GM19351 (cell line): ENCODE data around the gene HTR7.

Experiments used
- ATAC-seq: cut with Tn5 transposase; IDR thresholded peaks from one replicate; pipeline ENCODE4 v1.9.1; 2021; ENCODE audit warnings: mild to moderate bottlenecking, moderate library complexity; ENCODE audit not compliant: unreplicated experiment

The HTR7 gene

DNA sequence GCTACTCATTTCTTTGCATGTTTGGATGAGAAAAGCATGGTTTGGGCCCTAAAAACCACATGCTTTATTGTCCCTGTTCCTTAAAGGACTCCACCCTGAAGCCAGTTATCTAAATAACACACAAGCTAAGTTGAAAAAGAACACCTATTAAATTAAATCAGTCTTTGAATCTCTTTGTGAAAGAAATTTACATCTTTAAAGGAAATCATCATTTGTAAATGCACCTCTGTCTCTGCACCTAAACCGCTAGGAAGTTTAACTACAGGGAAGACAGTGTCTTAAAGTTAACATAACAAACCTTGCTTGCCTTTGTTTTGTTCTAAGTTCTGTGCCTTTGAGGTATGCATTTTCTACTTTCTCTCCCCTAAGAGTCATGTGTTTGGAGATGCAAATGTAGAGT lies 52.6 kb downstream of the HTR7 start:
- ATAC-seq: no peak

DNA sequence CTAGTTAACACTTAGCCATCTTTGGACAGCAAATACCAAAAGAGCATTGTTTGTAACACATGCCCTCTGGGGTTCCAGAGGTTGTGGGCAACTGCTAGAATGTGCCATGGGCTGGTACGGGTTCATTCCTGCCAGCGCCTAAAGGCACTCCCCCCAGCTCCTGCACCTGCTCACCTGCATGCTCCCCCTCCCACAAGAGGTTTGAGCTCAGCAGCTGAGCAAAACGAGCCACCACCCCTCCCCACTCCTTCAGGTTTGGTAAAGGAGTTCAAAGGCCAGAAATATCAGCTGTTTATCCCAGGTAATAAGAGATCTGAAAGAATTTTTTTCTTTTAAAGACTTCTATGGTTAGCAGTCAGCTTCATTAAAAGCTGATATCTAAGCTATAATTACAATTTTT lies 53.5 kb downstream of the HTR7 start:
- ATAC-seq: no peak

DNA sequence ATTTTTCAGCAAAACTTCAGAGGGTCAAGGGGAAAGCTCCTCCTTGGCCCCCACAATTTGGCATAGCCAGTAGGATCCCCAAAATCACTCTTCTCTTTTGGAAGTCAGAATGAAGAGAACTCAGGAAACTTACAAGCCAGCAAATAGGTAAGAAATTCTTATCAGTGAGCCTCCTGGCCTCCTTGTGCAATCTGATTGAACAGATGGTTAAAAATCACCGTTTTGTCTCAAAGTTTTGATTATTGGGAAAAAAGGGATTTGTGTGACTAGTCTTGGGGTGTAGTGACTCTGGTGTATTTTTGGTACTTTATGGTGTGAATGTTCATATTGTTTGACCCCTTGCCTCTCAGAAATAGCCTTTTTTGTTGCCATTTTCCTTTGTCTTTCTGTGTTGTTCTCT lies 56.2 kb downstream of the HTR7 start:
- no peak for ATAC-seq

DNA sequence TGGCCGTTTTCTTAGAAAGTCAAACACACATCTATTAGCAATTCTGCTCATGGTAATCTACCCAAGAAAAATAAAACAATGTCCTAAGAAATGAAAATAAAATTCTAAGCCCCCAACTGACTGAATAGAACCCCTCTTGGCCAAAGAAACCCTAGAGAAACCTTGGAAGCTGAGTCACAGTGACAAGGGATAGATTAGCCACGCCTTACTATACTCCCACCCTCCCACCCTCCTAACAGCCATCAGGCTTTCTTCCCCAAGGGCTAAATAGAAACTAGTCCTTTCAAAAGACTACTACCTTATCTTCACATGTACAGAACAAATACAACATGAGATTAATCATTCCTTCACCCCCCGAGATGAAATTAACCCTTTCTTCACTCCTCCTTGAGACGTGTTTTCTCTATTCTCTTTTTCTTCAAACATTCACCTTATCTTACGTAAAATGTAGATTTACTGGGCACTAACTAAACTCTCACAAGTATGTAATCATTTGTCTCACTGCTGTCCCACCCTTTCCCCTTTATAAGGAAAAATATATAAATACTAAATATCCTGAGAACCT lies 57.5 kb downstream of the HTR7 start:
- no peak for ATAC-seq

DNA sequence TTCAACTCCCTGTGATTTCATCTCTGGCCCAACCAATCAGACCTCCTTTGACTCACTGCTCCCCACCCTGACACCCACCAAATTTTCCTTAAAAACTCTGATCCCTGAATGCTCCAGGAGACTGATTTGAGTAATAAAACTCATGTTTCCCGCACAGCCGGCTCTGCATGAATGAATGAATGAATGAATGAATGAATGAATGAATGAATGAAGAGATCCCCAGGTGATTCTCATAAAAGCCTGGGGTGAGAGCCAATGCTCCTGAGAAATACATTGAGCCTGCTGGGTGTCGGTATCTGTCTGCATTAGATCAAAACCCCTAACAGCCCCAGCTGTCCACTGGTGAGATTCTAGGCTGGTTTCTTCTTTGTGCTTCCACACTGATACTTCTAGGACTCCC lies 58.7 kb downstream of the HTR7 start:
- ATAC-seq: no peak

DNA sequence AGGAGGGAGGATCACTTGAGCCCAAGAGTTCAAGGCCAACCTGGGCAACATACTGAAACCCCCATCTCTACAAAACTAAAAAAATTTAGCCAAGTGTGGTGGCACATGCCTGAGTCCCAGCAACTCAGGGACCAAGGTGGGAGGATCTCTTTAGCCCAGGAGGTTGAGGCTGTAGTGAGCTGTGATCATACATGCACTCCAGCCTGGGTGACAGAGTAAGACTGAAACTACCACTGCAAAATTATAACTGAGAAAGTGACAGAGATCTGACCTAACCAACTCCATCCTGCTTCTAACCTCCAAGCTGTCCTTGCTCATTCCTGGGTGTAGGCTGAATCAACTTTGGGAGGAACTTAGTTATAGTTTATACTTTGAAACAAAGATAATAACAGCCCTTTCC lies 59.4 kb downstream of the HTR7 start:
- no peak for ATAC-seq

DNA sequence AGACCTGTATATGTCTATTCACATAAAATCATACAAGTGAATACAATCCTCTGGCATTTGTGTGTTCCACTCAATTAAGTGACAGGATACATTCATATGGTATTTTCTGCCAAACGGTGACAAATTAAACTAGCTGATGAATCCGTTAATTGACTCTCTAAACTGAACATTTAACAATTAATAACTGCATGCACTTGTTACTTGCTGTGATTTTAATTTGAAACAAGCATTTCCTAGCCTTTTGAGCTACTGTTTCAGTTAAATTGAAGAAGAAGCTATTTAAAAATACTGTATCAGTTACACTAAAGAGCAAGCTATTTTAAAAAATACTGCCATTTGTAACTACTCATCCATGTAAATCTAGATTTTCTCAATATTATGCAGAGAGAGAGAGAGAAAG lies 67.4 kb downstream of the HTR7 start:
- no peak for ATAC-seq

DNA sequence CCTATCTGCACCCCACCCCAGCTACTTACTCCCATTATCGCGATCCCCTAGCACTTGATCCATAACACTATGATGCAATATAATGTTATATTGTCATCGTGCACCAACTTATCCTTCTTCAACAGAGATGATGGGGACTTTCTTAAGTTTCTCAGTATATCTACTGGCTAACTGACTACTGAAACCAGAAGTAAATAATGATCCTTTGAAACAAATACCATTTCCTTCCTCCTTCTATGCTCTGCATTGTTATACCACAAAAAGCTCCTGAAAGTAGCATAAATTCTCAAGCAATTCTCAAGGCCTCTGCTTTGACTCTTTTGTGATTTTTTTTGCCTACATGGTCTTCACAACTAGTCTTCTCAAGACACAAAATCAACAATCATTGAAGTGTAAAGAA lies 68.9 kb downstream of the HTR7 start:
- peak; percentile 82 for ATAC-seq

DNA sequence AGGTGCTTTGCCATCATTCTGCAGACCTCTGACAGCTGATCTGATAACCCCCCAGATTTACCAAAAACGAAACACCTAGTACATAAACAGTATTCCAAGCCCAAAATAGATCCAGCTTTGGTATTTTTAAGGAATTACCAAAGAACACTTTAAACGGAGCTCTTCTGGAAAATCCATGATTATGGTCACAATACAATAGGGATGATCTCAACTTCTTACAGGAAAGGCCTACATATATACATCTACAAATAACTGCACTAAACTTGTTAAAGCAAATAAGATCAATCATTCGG lies 69.7 kb downstream of the HTR7 start:
- ATAC-seq: no peak

DNA sequence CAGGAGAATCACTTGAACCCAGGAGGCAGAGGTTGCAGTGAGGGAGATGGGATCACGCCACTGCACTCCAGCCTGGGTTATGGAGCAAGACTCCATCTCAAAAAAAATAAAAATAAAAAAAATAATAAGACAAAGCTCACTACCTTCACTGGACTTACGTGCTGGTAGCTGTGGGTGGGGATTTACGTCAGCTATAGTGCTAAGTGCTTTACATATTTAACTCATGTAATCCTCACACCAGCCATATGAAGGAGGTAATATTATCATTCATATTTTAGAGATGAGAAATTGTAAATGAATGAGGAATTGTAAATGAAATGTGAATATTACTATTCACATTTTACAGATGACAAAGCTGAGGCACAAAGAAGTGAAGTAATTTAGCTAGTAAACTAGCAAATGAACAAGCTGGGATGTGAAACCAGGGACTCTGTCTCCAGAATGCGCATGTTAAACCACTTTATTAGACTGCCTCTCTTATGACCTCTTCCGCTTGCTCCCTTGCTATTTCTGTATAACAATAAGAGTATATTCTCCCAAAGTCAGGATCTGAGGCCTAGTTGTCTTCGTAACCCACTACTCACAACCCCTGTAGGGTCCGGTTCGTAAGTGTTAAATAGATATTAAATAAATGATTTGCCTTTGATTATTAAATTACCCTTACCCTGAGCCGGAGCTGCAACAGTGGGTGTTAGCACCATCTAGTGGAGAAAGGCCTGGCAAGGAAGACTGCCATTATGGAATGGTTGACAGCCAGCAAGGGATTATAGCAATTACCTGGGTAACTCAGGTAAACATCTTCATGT lies 70.2 kb downstream of the HTR7 start:
- no peak for ATAC-seq

DNA sequence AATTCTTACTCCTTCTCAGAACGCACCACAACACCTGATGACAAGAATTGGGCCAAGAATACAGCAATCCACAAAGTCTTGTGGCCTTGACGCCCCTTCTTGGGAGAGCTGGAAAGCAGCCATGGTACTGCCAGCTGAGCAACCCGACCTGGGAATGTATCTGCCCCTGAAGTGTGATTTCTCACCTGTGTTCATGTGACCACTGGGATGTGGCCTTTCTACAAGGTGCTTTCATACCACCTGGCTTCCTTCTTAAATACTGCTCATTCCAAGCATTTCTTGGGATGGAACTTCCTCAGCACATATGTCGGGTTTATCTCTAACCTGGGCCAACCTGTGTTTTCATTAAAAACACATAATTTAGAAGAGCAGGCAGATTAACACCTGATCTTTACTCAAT lies 72.1 kb downstream of the HTR7 start:
- ATAC-seq: no peak

DNA sequence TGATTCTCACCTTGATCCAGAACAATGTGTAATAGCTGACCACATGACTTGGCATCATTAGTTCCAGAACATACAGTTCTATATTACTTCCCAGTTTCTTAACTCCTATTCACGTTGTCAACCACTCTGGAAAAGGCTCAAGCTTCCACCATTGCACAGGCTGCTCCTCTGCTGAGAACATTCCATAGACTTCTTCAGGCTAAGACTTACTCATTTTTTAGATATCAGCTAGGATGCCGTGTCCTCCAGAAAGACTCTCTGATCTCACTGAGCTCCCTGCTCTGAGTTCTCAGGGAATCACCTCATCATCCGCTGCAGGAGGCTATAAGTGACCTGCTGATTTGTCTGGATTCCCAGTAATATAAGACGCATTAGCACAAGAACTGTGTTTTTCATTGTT lies 73.1 kb downstream of the HTR7 start:
- ATAC-seq: no peak

DNA sequence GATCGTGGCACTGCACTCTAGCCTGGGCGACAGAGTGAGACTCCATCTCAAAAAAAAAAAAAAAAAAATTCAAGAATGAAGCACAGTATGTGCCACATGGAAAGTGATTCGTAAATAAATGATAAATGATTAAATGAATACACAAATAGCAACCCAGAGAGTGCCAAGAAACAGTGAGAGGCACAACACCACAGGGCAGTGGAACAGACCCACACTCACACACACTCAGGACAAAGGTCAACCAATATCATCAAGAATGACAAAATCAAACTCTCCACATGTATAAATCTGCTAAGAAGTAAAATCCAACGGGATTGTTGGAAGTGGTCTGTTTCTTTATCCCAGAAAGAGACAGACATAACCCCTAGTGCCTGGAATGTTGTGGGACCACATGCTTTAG lies 77.4 kb downstream of the HTR7 start:
- no peak for ATAC-seq

DNA sequence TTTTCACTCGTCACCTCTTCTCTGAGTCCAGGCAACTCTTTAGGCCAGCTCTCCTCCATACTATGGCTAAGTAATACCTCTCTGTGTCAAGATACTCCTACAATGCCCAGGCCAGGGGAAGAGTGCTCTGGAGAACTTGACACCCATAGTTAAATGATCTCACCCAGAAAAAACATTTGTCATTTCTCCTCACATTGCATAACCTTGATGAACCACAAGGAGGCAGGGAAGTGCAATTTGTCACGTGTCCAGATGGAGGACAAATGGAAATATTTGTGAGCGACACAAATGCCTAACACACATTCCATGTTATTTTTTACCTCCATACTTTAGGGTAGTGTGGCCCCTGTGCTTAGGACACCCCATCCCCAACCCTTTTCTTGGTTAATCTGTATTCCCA lies 78.3 kb downstream of the HTR7 start:
- ATAC-seq: no peak

DNA sequence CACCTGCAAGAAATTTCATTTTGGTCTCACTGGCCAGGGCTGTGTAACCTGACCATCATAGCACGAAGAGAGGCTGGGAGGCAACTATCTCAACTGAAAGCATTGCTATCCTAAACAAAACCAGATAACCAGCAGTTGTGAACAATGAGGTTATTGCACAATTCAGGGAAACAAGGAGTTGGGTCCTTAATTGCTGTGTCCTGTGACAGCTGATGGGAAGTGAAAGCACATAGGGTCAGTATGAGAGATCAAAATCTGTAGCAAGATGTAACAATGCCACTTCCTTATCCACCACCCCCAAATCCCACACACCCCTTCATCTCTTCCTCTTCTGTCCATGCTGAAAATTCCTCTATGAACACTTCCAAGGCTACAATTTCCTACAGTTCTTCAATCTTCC lies 80.2 kb downstream of the HTR7 start:
- no peak for ATAC-seq

DNA sequence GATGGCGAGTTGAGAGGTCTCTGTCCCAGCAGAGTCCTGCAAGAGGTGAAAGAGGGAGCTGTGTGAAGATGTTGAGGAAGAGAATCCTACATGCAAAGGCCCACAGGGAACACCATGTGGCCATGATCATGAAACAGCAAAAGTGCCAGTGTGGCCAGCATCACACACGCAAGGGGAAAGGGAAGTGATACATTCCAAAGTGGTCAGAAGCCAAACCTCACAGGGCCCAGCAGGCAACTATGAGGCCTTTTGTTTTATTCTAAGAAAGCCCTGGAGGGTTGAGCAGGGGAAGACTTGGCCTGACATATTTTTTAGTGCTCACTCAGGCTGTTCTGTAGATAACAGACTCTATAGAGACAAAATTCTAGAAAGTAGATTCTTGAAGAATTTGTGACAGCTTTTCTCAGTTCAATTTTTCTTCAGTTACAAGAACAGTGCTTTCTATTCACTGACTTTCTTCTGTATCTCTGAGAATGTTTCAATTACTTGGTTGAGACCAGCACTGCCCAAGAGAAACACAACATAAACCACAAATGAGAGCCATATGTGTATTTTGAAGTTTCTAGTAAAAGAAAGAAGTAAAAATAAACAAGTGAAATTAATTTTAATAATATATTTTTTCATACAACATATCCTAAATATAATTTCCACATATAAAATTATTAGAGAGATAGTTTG lies 82.3 kb downstream of the HTR7 start:
- ATAC-seq: peak; percentile 66

DNA sequence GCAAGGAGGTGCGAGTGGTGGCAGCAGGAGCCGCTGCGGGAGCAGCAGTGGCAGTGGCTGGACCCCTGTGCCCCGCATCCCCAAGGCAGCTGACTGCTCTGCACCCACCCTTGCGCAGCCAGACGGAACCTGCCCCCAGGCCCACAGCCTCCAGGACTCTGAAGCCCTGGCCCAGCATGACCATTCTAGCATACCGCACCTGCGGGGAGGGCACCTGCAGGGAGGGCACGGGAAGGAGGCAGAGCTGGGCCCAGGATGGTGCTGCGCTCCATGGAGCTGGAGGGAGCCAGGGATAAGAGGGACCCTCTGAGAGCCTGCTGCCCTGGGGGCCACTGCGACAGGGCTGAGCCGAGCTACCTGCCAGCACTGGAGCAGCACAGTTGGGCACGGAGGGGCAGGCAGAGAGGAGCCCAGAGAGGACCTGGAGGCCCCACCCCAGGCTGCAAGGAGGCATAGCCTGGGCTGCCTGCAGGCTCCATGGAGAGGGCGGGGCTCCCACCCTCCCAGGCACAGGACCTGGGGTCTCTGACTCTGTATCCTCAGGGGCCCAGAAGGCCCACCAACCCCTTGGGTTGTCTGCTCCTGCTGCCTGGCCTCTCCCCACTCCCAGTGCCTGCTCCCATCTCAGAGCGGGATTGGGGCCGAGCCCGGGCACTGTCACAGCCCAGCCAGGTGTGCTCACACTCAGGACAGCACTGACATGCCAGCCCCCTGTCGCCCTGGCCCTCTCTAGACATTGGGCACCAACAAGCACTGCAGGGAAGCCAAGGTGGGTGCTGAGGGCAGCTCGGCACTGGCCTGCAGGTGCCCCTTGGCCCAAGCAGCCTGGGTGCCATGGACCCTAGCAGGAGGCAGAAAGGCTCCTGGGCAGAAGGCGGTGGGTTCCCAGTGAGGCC lies 87.6 kb downstream of the HTR7 start:
- ATAC-seq: no peak

DNA sequence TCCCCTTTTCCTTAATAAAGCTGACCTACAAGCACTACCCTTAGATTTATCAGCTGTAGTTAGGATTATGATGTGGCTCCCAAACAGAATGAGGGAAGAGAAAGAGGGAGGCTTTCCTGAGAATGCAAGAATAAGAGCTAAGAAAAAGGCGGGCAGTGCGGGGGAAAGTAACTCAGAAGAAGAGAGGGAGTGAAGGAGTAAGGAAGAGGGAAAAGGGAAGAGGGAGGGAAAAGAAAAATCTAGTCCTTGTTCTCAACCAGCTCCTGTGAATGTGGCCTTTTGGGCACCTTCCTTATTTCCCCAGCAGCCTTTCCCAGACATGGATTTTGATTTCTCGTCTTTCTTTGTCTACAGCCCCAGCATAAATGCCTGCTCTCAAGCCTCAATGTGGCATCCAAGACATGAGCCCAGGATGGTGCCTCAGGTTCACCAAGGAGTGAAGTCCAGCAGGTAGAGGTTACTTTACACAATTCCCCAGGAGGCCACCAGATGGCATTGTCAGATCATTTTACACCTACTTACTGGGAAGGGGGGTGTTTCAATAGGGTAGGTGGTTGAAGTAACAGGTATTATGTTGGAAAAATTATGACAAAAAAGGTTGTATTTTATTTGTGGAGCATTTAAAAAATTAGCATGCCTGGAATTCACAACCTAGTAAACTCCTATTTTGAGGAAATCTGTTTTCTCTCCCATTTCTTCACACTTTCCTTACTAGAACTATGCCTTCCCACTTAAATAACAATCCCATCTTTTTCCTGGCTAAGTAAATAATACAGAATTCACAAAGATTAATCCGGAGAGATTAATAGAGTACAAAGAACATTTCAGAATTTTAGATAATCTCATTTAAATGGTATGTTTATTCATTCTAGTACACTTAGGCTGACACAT lies 106.5 kb downstream of the HTR7 start:
- peak; percentile 69 for ATAC-seq

DNA sequence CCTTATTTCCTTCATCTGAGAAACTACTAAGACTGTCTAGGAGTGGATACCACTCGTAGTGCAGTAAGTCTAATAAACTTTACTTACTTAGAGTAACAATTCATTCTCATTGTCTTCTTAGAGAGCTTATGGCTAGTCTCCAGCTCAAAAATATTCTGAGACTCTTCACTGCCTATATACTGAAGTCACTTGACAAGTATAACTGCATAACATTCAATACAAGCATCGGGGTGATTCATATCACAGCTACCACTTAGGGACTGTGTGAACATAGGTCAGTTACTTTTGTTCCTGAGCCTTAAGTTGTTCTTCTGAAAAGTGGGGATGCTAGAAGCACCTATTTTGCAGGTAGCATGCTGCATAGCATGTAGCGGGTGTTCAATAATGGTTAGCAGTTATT lies 111.0 kb downstream of the HTR7 start:
- ATAC-seq: no peak

DNA sequence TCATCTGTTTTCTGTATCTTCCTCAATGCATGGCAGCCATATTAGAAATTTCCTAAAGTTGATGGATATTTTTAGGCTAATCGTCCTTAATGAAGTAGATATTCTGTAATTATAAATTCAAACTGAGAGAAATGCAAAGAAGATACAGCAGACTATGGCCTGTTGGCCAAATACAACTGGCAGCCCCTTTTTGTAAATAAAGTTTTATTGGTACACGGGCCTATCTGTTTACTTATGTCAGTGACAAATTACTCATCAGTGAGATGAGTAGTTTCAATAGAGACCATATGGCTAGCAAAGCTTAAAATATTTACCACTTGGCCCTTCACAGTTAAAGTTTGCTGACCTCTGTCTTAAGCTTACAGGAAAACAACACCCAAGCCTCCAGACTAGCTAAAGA lies 112.3 kb downstream of the HTR7 start:
- no peak for ATAC-seq

DNA sequence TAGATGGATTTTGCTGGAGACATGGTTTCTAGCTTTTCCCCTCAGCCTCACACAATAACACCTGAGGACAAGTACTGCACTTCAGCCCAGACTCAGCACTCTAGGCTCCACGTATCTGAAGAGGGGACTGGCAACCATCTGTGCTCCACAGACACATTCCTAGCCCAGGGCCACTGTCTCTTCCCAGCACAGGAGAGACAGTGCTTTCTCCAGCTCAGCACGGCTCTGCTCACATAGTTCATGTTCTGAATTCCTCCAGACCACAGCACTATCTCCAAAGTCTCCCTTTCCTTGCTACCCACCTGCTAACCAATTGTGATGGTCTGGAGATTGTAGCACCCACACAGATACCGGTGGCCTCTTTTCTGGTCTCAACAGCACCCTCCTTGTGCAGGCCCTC lies 114.5 kb downstream of the HTR7 start:
- ATAC-seq: no peak
